ENCODE data around the gene CDC25B.
"Not testable (repeated sequence)": the region's sequence is repeated elsewhere in the genome, so short reads cannot be mapped to it uniquely, and the experiment has no call there.

The CDC25B gene

GRCh38 chr20:3829891-3830290 lies 33.8 kb downstream of the CDC25B start:
- DNase-seq (ENCODE audit: low spot score), result not testable (repeated sequence)

- no peak for DNase-seq (ENCODE audit: low spot score)
Measured at GRCh38 chr20:3836132-3836531, 40.0 kb downstream of the CDC25B start.

- no peak for DNase-seq (ENCODE audit: low spot score)
Measured at GRCh38 chr20:3839328-3839727, 43.2 kb downstream of the CDC25B start.

GRCh38 chr20:3840201-3840600 lies 44.1 kb downstream of the CDC25B start:
- not testable (repeated sequence) for DNase-seq (ENCODE audit: low spot score)

GRCh38 chr20:3842348-3842930 lies 46.3 kb downstream of the CDC25B start:
- DNase-seq (ENCODE audit: low spot score), result no peak

GRCh38 chr20:3843490-3843889 lies 47.4 kb downstream of the CDC25B start:
- DNase-seq (ENCODE audit: low spot score), result peak; percentile 64

GRCh38 chr20:3843990-3844619 lies 48.0 kb downstream of the CDC25B start:
- DNase-seq (ENCODE audit: low spot score), result not testable (repeated sequence)

- no peak for DNase-seq (ENCODE audit: low spot score)
Measured at GRCh38 chr20:3846378-3846739, 50.2 kb downstream of the CDC25B start.

GRCh38 chr20:3846740-3847428 lies 50.8 kb downstream of the CDC25B start, which contains the start of gene MAVS:
Gene MAVS (plus strand): TSS chr20:3846834. CDS start chr20:3854625, 7,791 bp downstream.
- peak; percentile 95 for DNase-seq (ENCODE audit: low spot score)

- DNase-seq (ENCODE audit: low spot score), result no peak
Measured at GRCh38 chr20:3847429-3847940, 51.4 kb downstream of the CDC25B start.

GRCh38 chr20:3848565-3848964 lies 52.5 kb downstream of the CDC25B start:
- no peak for DNase-seq (ENCODE audit: low spot score)

GRCh38 chr20:3854462-3854871 lies 58.4 kb downstream of the CDC25B start:
- no peak for DNase-seq (ENCODE audit: low spot score)
